Body of pancreas (tissue), 4 donors: ENCODE data around the gene OR52B4.
"Not testable (repeated sequence)": the region's sequence is repeated elsewhere in the genome, so short reads cannot be mapped to it uniquely, and the experiment has no call there.

Experiments
- POLR2A ChIP-seq, 3 donors: fragments of 450-650 bp; IDR thresholded peaks; one replicate each; pipeline ENCODE4 v1.6.1; 2016; ENCODE audit warnings: antibody characterized with exemption in 3 of 3, mild to moderate bottlenecking in 2 of 3
- TF ChIP-seq, protein P1 (sequence below), 7 experiments: fragments of 450-650 bp in 4 of 7; fragments of 200-600 bp in 3 of 7; sonication (generic) in 3 of 7; IDR thresholded peaks; one replicate each; pipeline ENCODE4 v1.5.1; 2016 to 2019; ENCODE audit warnings: antibody characterized with exemption in 7 of 7

GRCh38 chr11:4334356-4334755, 33.8 kb downstream of the OR52B4 start:
- TF ChIP-seq, protein P1, sequence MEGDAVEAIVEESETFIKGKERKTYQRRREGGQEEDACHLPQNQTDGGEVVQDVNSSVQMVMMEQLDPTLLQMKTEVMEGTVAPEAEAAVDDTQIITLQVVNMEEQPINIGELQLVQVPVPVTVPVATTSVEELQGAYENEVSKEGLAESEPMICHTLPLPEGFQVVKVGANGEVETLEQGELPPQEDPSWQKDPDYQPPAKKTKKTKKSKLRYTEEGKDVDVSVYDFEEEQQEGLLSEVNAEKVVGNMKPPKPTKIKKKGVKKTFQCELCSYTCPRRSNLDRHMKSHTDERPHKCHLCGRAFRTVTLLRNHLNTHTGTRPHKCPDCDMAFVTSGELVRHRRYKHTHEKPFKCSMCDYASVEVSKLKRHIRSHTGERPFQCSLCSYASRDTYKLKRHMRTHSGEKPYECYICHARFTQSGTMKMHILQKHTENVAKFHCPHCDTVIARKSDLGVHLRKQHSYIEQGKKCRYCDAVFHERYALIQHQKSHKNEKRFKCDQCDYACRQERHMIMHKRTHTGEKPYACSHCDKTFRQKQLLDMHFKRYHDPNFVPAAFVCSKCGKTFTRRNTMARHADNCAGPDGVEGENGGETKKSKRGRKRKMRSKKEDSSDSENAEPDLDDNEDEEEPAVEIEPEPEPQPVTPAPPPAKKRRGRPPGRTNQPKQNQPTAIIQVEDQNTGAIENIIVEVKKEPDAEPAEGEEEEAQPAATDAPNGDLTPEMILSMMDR (IDR thresholded peaks at IDR 0.05): not testable (repeated sequence)
- TF ChIP-seq POLR2A (IDR thresholded peaks at IDR 0.05): not testable (repeated sequence)
